ENCODE data around the gene SLC22A3. TPM values are rescaled to one million over a fixed set of nuclear protein-coding genes. Genes with fewer than 3 reads are reported as not detected.

Gene SLC22A3
- total and polyA plus RNA-seq, 2 of the 13 experiments (the other 11 are each of a cell fraction or from before 2014, with no cell fraction given) = 12.0 to 31.5 TPM

GRCh38 chr6:160309718-160310117 is 38.5 kb upstream of the SLC22A3 start:
- no peaks in the 10 kb centered on the region for H3K27me3 ChIP-seq (ENCODE audit: control insufficient read depth in 1 of 2, insufficient read depth in 2 of 2, low read length in 2 of 2)
- H3K4me2 ChIP-seq (ENCODE audit: low read depth, low read length) = no peak overlapping the region
- no peak overlapping the region for H3K4me3 ChIP-seq (replicated peaks in 1 of 3; ENCODE audit: insufficient read depth in 1 of 3, low read depth in 2 of 3, low read length in 3 of 3)
- H2AFZ ChIP-seq (ENCODE audit: low read length) = no peak overlapping the region
- peaks cover 41% of the 10 kb centered on the region for H3K9me3 ChIP-seq (ENCODE audit: low read length)
- CTCF ChIA-PET (ENCODE audit: low intra/inter-chr PET ratio, low total read pairs) = no interaction called here
- ATAC-seq (no peak), DNase-seq (ENCODE audit: low spot score) (no peak), FAIRE-seq (no peak)
- H3K9ac ChIP-seq (ENCODE audit: insufficient read depth, low read depth, low read length) = no peak overlapping the region
- H3K36me3 ChIP-seq (replicated peaks in 1 of 2; ENCODE audit: control insufficient read depth in 1 of 2, insufficient read depth in 2 of 2, low read length in 2 of 2) = no peaks in the 10 kb centered on the region
- in situ Hi-C loops (cut with HindIII; ENCODE audit: extremely low pct_ligation_motif_present, low pct_unique_long_range_greater_than_20kb) = no loop called here
- no peaks in the 10 kb centered on the region for H3K4me1 ChIP-seq (ENCODE audit: insufficient read depth, low read length)
- BruUV-seq (replicated peaks) = no TSS peak
- no peak for TF ChIP-seq ARID2 (CRISPR knock-in tag; IDR thresholded peaks at IDR 0.05; ENCODE audit: borderline replicate concordance)
- TF ChIP-seq MED13 (CRISPR knock-in tag; IDR thresholded peaks at IDR 0.05) = no peak
- TF ChIP-seq ZFP1 (CRISPR knock-in tag; IDR thresholded peaks at IDR 0.05) = no peak
- TF ChIP-seq, protein P1, sequence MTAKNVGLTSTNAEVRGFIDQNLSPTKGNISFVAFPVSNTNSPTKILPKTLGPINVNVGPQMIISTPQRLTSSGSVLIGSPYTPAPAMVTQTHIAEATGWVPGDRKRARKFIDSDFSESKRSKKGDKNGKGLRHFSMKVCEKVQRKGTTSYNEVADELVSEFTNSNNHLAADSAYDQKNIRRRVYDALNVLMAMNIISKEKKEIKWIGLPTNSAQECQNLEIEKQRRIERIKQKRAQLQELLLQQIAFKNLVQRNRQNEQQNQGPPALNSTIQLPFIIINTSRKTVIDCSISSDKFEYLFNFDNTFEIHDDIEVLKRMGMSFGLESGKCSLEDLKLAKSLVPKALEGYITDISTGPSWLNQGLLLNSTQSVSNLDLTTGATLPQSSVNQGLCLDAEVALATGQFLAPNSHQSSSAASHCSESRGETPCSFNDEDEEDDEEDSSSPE (CRISPR knock-in tag; IDR thresholded peaks at IDR 0.05) = no peak
- TF ChIP-seq KLF12 (CRISPR knock-in tag; IDR thresholded peaks at IDR 0.05; ENCODE audit: borderline replicate concordance) = no peak
- no peak for TF ChIP-seq ZNF879 (CRISPR knock-in tag; IDR thresholded peaks at IDR 0.05)
- TF ChIP-seq ZNF569 (CRISPR knock-in tag; IDR thresholded peaks at IDR 0.05; ENCODE audit: borderline replicate concordance) = no peak
- no peak for TF ChIP-seq MTF2 (CRISPR knock-in tag; IDR thresholded peaks at IDR 0.05; ENCODE audit: borderline replicate concordance)
- TF ChIP-seq KAT8 (CRISPR knock-in tag; IDR thresholded peaks at IDR 0.05) = no peak
- POLR2A ChIA-PET = no interaction called here
- intact Hi-C loops (cut with micrococcal nuclease; ENCODE audit: unreplicated experiment) = no loop called here
- no peaks in the 10 kb centered on the region for H3K79me2 ChIP-seq (ENCODE audit: insufficient read depth, low read length)
- H4K20me1 ChIP-seq (ENCODE audit: insufficient read depth, low read length) = no peaks in the 10 kb centered on the region
- H3K27ac ChIP-seq (ENCODE audit: extremely low read length, insufficient read depth, low read length) = no peak overlapping the region

GRCh38 chr6:160312900-160313299 is 35.3 kb upstream of the SLC22A3 start:
- no peak overlapping the region for H2AFZ ChIP-seq (ENCODE audit: low read length)
- DNase-seq (ENCODE audit: low spot score) = no peak
- H3K4me1 ChIP-seq (ENCODE audit: insufficient read depth, low read length) = no peaks in the 10 kb centered on the region
- CTCF ChIA-PET (ENCODE audit: low intra/inter-chr PET ratio, low total read pairs) = no interaction called here
- no peak overlapping the region for H3K27ac ChIP-seq (ENCODE audit: extremely low read length, insufficient read depth, low read length)
- no peak overlapping the region for H3K4me2 ChIP-seq (ENCODE audit: low read depth, low read length)
- H3K4me3 ChIP-seq (replicated peaks in 1 of 3; ENCODE audit: insufficient read depth in 1 of 3, low read depth in 2 of 3, low read length in 3 of 3) = no peak overlapping the region
- H3K9ac ChIP-seq (ENCODE audit: insufficient read depth, low read depth, low read length) = no peak overlapping the region
- H4K20me1 ChIP-seq (ENCODE audit: insufficient read depth, low read length) = no peaks in the 10 kb centered on the region
- in situ Hi-C loops (cut with HindIII; ENCODE audit: extremely low pct_ligation_motif_present, low pct_unique_long_range_greater_than_20kb) (no loop called here), intact Hi-C loops (cut with micrococcal nuclease; ENCODE audit: unreplicated experiment) (no loop called here)
- 0% methylated on average over 2 of the region's 2 CpGs for WGBS (ENCODE audit: low lambda C conversion rate)
- FAIRE-seq = no peak
- peaks cover 41% of the 10 kb centered on the region for H3K9me3 ChIP-seq (ENCODE audit: low read length)
- no peaks in the 10 kb centered on the region for H3K79me2 ChIP-seq (ENCODE audit: insufficient read depth, low read length)
- no peaks in the 10 kb centered on the region for H3K27me3 ChIP-seq (ENCODE audit: control insufficient read depth in 1 of 2, insufficient read depth in 2 of 2, low read length in 2 of 2)
- H3K36me3 ChIP-seq (replicated peaks in 1 of 2; ENCODE audit: control insufficient read depth in 1 of 2, insufficient read depth in 2 of 2, low read length in 2 of 2) = no peaks in the 10 kb centered on the region
- ATAC-seq = no peak
- POLR2A ChIA-PET = no interaction called here
- no TSS peak for BruUV-seq (replicated peaks)
- TF ChIP-seq ELF4 (CRISPR knock-in tag; IDR thresholded peaks at IDR 0.05; ENCODE audit: borderline replicate concordance) = no peak
- TF ChIP-seq HHEX (CRISPR knock-in tag; IDR thresholded peaks at IDR 0.05) = no peak
- no peak for TF ChIP-seq NFIC (IDR thresholded peaks at IDR 0.05; ENCODE audit: low read length)
- TF ChIP-seq FOXA3 (CRISPR knock-in tag; IDR thresholded peaks at IDR 0.05) = no peak
- no peak for TF ChIP-seq ZBTB2 (CRISPR knock-in tag; IDR thresholded peaks at IDR 0.05; ENCODE audit: low read depth)
- TF ChIP-seq SNAI1 (CRISPR knock-in tag; IDR thresholded peaks at IDR 0.05; ENCODE audit: borderline replicate concordance) = no peak
- TF ChIP-seq GABPB1 (CRISPR knock-in tag; IDR thresholded peaks at IDR 0.05) = no peak
- TF ChIP-seq SALL2 (CRISPR knock-in tag; IDR thresholded peaks at IDR 0.05) = no peak
- TF ChIP-seq, protein P2, sequence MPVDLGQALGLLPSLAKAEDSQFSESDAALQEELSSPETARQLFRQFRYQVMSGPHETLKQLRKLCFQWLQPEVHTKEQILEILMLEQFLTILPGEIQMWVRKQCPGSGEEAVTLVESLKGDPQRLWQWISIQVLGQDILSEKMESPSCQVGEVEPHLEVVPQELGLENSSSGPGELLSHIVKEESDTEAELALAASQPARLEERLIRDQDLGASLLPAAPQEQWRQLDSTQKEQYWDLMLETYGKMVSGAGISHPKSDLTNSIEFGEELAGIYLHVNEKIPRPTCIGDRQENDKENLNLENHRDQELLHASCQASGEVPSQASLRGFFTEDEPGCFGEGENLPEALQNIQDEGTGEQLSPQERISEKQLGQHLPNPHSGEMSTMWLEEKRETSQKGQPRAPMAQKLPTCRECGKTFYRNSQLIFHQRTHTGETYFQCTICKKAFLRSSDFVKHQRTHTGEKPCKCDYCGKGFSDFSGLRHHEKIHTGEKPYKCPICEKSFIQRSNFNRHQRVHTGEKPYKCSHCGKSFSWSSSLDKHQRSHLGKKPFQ (CRISPR knock-in tag; IDR thresholded peaks at IDR 0.05; ENCODE audit: insufficient replicate concordance) = no peak

Data from HepG2 (cell line).